A172 (cell line): ENCODE results near the gene CLEC4G. TPM values are rescaled to one million over a fixed set of nuclear protein-coding genes. Genes with fewer than 3 reads are reported as not detected.
"Not testable (repeated sequence)": the region's sequence is repeated elsewhere in the genome, so short reads cannot be mapped to it uniquely, and the experiment has no call there.

Experiments
- DNase-seq: peaks from one replicate; pipeline ENCODE4 v3.0.0-alpha.2; 2015; ENCODE audit warnings: low spot score
- total RNA-seq: library from RNA; depleted of rRNA; stranded (reverse); fragments of >200 nt; shearing (Covaris generic); gene quantifications from 2 replicates; pipeline ENCODE4 v1.2.3, GENCODE V29; 2014

The CLEC4G gene
- total RNA-seq, 1 experiment from 2014 or later = not detected

DNA sequence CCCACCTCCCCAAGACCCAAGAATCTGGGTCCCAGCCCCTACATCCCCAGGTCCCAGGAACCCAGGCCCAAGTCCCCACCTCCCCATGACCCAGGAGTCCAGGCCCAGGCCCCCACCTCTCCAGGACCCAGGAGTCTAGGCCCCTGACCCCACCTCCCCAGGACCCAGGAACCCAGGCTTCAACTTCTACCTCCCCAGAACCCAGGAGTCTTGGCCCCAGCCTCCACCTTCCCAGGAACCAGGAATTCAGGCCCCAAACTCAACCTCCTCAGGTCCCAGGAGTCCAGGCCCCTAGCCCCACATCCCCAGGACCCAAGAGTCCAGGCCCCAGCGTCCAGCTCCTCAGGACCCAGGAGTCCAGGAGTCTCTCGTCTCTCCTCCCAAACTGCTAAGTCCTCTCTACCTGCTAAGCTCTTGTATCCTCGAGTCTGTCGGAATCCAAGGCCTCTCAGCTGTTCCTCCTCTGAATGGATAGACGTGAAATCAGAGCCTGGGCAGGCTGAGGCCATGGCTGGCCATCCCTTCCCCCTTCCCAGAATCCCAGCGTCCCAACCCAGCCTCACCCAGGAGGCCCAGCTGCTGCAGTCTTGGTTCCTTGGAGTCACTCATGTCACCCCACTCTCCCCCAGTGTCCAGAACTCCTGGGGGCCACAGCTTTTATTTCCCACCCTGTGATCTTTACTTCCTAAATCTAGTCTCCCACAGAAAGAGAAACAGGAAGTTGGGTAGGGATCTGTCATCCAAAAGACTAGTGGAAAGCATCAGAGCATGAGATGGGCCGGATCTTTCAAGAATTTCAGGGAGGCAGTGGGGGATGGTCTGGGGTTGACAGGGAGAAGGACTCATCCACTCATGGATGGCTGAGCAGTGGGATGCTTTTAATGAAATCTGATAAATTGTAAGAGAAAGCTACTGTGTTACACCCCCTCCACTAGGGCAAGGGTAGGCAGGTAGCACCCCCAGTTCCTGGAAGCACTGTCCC, 15.3 kb upstream of the CLEC4G start, which contains the start of gene CD209:
Gene CD209 (minus strand): TSS at position 632 of the 982 bp plus-strand sequence. CDS start 23 bp downstream, at position 609.
- no peak for DNase-seq

DNA sequence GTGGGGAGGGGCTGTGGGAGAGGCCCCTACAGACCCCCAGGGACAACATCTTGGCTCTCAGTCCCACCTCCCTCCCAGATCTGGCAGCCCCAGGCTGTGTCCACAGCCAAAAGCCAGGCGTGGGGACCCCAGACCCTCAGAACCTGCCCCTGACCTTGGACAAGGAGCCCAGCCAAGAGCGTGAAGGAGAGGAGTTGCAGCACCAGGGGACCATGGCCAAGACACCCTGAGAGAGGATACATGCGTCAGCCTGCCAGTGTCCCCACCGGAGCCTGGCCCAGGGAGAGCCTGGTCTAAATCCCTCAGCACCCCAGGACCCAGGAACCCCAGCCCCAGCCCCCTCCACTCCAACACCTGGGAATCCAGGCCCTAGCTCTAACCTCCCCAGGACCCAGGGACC, 14.4 kb upstream of the CLEC4G start:
- not testable (repeated sequence) for DNase-seq

GRCh38 chr19:7744871-7745650, 13.2 kb upstream of the CLEC4G start:
- no peak for DNase-seq

DNA sequence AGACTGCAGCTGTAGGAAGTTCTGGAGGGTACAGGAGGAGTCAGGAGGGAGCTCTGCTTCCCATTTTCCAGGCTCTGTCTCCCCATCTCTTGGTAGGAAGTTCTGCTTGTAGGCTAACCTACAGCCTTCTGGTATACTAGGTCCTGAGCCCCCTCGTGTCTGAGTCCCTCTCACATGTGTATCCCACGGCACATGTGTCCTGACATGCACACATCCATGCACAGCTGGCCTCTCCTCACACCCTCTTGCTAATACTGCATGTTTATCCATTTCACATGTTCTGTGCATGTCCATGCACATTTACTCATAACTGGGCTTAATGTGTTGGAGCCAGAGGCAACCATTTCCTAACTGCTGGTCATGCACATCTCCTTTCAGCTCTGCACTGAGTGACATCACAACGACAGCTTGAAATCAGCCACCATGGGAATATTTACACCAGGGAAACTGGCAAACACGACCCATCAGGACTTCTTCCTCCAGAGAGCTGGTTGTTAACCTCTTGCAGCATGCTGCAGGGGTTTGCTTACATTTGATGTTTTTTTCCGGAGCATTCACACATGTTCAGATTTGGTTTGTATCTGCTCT, 12.4 kb upstream of the CLEC4G start:
- no peak for DNase-seq

- no peak for DNase-seq
Observed at GRCh38 chr19:7743425-7743841, 11.5 kb upstream of the CLEC4G start.

GRCh38 chr19:7742991-7743390, 11.1 kb upstream of the CLEC4G start:
- DNase-seq = no peak

GRCh38 chr19:7742575-7742974, 10.7 kb upstream of the CLEC4G start:
- DNase-seq = no peak

DNA sequence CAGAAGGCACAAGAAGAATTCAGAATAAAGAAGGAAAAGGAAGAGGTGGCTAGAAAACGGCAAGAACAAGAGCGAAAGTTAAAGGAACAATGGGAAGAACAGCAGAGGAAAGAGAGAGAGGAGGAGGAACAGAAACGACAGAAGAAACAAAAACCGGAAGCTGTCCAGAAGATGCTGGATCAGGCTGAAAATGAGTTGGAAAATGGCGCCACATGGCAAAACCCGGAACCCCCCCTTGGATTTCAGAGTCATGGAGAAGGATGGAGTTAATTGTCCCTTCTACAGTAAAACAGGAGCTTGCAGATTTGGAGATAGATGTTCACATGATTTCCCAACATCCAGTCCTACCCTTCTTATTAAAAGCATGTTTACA, 8.8 kb upstream of the CLEC4G start:
- DNase-seq = no peak

DNA sequence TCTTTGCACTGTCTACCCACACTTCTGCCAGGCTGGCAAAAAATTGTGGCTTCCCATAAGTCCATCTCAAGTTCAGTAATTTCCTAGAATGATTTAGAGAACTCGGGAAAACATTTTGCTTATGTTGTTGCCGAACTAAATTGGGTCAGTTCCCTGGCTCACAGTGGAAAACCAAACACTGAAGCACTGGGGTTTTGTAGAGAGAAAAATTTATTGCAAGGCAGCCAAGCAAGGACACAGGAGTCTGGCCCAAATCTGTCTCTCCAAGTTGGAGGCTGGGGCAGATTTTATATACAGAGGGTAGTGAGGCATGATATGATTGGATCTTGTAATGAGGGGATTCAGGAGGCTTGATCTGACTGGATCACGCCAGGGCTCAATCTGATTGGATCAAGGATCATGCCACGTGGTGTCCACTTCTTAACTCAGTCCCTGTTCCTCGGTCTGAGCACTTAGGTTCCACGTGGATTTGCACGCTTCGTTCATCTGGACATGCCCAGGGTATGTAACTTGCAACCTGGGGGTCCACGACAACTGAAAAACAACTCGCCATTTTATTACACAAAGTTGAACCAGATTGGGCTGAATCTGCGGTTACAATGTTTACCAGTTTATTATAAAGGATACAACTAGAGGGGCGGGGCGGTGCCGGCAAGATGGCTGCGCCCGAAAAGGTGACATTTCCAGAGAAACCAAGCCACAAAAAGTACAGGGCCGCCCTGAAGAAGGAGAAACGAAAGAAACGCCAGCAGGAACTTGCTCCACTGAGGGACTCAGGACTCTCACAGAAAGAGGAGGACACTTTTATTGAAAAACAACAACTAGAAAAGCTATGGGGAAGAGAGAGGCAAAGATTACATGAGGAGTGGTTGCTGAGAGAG, 8.1 kb upstream of the CLEC4G start:
- DNase-seq = no peak

- no peak for DNase-seq
Observed at GRCh38 chr19:7739211-7739755, 7.4 kb upstream of the CLEC4G start.

GRCh38 chr19:7738023-7738422, 6.1 kb upstream of the CLEC4G start:
- no peak for DNase-seq

- DNase-seq = no peak
Observed at GRCh38 chr19:7737215-7737614, 5.3 kb upstream of the CLEC4G start.

DNA sequence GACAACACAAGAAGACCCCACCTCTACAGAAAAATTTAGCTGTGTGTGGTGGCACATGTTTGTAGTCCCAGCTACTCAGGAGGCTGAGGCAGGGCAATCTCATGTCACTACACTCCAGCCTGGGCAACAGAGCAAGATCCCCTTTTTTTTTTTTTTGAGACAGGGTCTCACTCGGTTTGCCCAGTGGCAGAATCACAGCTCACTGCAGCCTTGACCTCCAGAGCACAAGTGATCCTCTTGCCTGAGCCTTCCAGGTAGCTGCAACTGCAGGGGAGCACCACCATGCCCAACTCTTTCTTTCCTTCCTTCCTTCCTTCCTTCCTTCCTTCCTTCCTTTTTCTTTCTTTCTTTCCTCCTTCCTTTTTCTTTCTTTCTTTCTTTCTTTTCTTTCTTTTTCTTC, 4.2 kb upstream of the CLEC4G start:
- DNase-seq = no peak

- no peak for DNase-seq
Observed at GRCh38 chr19:7734220-7735203, 2.6 kb upstream of the CLEC4G start.

DNA sequence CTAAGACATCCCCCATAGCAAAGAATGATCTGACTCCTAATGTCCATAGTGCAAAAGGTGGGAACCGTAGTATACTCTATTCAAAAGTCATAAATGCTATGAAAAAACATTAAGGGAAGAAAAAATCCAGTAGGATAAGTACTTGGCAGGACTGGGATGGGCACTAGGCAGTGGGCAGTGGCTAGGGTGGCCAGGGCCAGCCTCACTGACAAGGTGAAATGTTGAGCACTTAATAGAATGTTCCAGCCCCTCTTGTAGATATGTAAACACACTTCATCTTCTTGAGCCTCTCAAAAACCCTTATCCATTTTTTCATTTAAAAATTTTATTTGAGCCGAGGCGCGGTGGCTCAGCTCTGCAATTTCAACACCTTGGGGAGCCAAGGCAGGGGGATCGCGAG, 1.5 kb upstream of the CLEC4G start:
- no peak for DNase-seq

DNA sequence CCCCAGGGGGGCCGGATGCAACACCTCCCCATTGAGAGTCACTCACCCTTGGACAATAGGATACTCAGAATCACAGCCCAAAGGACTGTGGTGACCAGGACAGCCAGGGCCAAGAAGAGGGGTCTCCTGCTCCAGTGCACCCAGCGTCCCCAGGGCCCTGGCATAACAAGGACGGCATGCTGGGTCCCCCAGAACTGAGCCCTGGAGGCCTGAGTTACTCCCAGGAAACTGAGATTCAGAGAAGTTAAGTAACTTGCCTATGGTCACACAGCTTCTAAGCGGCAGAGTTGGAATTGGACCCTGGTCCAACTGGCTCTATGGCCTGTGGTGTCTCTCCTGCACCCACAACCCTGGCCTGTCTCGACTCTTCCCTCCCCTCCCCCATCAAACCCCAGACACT, 295 bp downstream of the CLEC4G start:
- no peak for DNase-seq

GRCh38 chr19:7731218-7731595, 703 bp downstream of the CLEC4G start:
- no peak for DNase-seq

- DNase-seq = no peak
Observed at GRCh38 chr19:7730286-7731217, 1.4 kb downstream of the CLEC4G start.

- no peak for DNase-seq
Observed at GRCh38 chr19:7729831-7730285, 2.1 kb downstream of the CLEC4G start.
